Activated CD8-positive, alpha-beta T cell treated with anti-CD3 and anti-CD28 coated beads, Interleukin-2, amount 10 ng/mL, durations not matched to agents 7 days and 5 days (primary cell): Measurements from ENCODE around the gene HAUS2. TPM values are rescaled to one million over a fixed set of nuclear protein-coding genes. Genes with fewer than 3 reads are reported as not detected.

Experiments
- ATAC-seq: fragments of 150-1000 bp; cut with Tn5 transposase; one replicate; pipeline ENCODE4 v1.10.0; 2021; ENCODE audit warnings: moderate library complexity
- CTCF ChIA-PET: fragments of 350-600 bp; sonication (Branson Sonifier 250); formaldehyde crosslinking; loops from one replicate; lab custom pipeline; 2021; ENCODE audit warnings: antibody characterized with exemption; lab: Charles Lee
- POLR2A ChIA-PET: fragments of 350-600 bp; sonication (Branson Sonifier 250); formaldehyde crosslinking; loops from one replicate; lab custom pipeline; 2021; ENCODE audit warnings: antibody characterized with exemption; lab: Charles Lee
- DNase-seq: peaks from one replicate; pipeline ENCODE4 v3.0.0-alpha.2; 2020
- H3K27ac Mint-ChIP-seq: one replicate; pipeline ENCODE4 v1.8.0; 2021; ENCODE audit warnings: mild to moderate bottlenecking, mixed read lengths
- H3K27me3 Mint-ChIP-seq: one replicate; pipeline ENCODE4 v1.8.0; 2021; ENCODE audit warnings: low read depth, mixed read lengths
- H3K36me3 Mint-ChIP-seq: one replicate; pipeline ENCODE4 v1.8.0; 2021; ENCODE audit warnings: low read depth, mixed read lengths
- H3K4me1 Mint-ChIP-seq: one replicate; pipeline ENCODE4 v1.8.0; 2021; ENCODE audit warnings: low read depth, mixed read lengths
- H3K4me3 Mint-ChIP-seq: one replicate; pipeline ENCODE4 v1.8.0; 2021; ENCODE audit warnings: mild to moderate bottlenecking, mixed read lengths
- H3K9me3 Mint-ChIP-seq: one replicate; pipeline ENCODE4 v1.8.0; 2022; ENCODE audit warnings: mixed read lengths; ENCODE audit not compliant: insufficient read depth
- total RNA-seq, 2 experiments: library from RNA; stranded (reverse); gene quantifications; one replicate each; pipeline ENCODE4 v1.2.3, GENCODE V29; 2021

The HAUS2 gene
- total RNA-seq, 2 experiments from 2014 or later, result 42.2 to 44.7 TPM

DNA sequence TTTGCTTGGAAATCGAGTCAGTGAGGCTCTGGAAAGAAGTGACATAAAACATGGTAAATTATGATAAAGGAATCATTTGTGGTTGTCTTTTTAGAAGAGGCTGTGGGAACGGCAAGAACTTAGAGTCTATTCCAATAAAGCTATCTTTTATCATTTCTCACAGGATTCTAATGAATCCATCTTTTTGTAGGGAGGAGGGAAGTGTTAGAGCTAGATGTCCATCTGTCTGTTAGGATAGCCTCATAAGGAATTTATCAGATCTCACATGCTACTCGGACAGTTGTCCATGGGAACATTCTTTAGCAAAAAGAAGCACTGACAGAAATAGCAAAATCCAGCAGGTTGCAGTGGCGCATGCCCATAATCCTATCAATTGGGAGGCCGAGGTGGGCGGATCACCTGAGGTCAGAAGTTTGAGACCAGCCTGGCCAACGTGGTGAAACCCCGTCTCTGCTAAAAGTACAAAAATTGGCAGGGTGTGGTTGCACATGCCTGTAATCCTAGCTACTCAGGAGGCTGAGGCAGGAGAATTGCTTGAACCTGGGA, 63.8 kb downstream of the HAUS2 start:
- Mint-ChIP-seq H3K36me3 (no peaks in the 10 kb centered on the region), H3K4me1 (peaks cover 26% of the 10 kb centered on the region), H3K4me3 (no peak overlapping the region), H3K9me3 (no peaks in the 10 kb centered on the region), H3K27me3 (no peaks in the 10 kb centered on the region), H3K27ac (no peak overlapping the region)
- ChIA-PET CTCF (no interaction called here), POLR2A (no interaction called here)
- DNase-seq, result no peak
- ATAC-seq, result no peak

DNA sequence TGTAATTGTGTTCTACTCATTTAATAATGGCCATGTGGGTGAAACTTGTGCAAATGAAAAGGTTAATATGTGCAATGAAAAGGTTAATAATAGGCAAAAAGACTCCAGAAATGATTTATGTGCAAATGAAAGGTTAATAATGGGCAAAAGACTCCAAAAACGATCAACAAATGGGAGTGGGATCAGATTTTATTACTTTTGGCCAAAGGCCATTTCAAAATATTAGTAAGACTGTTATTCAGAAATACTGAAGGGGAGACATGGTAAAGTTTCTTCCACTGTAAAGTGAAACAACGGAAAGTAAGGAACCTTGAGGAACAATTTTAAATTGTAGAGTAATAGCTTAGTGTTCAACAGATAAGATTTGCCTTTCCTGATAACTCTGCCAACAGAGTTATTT, 67.5 kb downstream of the HAUS2 start:
- H3K27me3 Mint-ChIP-seq, result no peaks in the 10 kb centered on the region
- peaks cover 10% of the 10 kb centered on the region for H3K4me1 Mint-ChIP-seq
- ATAC-seq, result no peak
- ChIA-PET POLR2A (interaction anchor here (0.6 kb wide), 1 partner anchor 22 kb away, joined by 3 read pairs; no protein-coding TSS in a partner anchor), CTCF (no interaction called here)
- H3K9me3 Mint-ChIP-seq, result no peaks in the 10 kb centered on the region
- DNase-seq, result no peak
- peaks cover 1% of the 10 kb centered on the region for H3K36me3 Mint-ChIP-seq
- no peak overlapping the region for H3K4me3 Mint-ChIP-seq
- H3K27ac Mint-ChIP-seq, result no peak overlapping the region

Other genes with a start within 250 kb of the HAUS2 start
- 1 to 10 TPM; 2.5 to 2.9 TPM for gene CAPN3, start 189.3 kb upstream of the HAUS2 start, total RNA-seq
- 10 to 100 TPM; 42.2 to 43.3 TPM for gene ZNF106, start 57.7 kb upstream of the HAUS2 start, total RNA-seq
- 10 to 100 TPM; 49.0 to 54.2 TPM for gene SNAP23, start 53.2 kb upstream of the HAUS2 start, total RNA-seq
- 10 to 100 TPM; 28.2 to 30.4 TPM for gene LRRC57, start within 50 bp of the HAUS2 start, total RNA-seq
- 10 to 100 TPM; 12.8 to 13.0 TPM for gene STARD9, start 26.8 kb downstream of the HAUS2 start, total RNA-seq
- 10 to 100 TPM; 21.6 to 25.0 TPM for gene CDAN1, start 188.3 kb downstream of the HAUS2 start, total RNA-seq